Endometrium (tissue), 2 donors: ENCODE data around the gene KRT16.
"Not testable (repeated sequence)": the region's sequence is repeated elsewhere in the genome, so short reads cannot be mapped to it uniquely, and the experiment has no call there.

Source experiments
- FAIRE-seq: peaks from 2 replicates; lab custom pipeline; 2012; peaks lifted over from hg19 to GRCh38; lab: Jason Lieb, UNC
- donor health status: control.
- donor health status: control.

KRT16 gene

DNA sequence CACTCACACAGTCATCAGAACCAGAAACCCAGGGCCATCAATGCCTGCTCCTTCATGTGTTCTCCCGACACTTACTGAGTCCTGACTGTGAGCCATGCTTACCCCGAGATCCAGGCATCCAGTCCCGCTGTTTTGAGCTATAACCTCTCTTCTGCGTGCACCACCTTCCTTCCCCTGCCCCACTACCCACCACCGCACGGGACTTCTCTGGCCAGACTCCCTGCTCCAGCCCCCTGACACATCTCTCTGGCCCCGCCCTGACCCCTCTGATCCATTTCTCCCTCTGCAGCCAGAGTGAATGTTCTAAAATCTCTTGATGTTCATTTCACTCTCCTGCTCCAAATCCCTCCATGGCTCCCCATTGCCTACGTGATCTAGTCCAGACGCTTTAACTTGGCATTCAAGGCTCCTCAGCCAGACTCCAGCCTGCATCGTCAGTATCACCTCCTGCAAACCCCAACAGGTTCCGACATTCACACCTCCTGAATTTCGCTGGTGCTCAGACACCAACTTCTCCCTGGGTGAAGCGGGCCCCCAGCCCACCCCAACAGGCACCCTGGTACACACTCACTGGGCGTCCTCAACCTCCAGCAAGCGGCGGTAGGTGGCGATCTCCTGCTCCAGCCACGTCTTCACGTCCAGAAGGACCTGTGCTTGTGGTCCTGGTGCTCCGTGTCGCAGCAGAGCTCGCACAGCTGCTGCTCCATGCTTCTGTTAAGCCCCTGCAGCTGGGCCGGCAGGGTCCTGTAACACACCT lies 14.9 kb upstream of the KRT16 start:
- FAIRE-seq = no peak

DNA sequence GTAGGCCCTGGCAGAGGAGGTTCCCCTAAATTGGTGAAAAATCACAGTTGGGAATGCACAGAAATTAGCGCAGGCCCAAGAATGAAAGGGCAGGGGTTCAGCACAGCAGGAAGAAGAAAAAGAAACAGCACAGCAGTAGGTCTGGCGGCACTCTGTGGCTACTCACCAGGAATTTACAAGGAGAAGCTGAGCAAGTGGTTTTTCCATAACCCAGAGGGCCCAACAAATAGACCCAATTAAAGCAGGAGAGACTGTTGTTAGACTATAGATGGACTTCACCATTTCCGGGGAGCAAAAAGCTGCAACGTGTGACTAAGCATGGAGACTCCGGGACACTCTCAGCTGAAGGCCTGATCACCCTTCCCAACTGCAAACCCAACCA lies 14.3 kb upstream of the KRT16 start:
- FAIRE-seq = not testable (repeated sequence)

DNA sequence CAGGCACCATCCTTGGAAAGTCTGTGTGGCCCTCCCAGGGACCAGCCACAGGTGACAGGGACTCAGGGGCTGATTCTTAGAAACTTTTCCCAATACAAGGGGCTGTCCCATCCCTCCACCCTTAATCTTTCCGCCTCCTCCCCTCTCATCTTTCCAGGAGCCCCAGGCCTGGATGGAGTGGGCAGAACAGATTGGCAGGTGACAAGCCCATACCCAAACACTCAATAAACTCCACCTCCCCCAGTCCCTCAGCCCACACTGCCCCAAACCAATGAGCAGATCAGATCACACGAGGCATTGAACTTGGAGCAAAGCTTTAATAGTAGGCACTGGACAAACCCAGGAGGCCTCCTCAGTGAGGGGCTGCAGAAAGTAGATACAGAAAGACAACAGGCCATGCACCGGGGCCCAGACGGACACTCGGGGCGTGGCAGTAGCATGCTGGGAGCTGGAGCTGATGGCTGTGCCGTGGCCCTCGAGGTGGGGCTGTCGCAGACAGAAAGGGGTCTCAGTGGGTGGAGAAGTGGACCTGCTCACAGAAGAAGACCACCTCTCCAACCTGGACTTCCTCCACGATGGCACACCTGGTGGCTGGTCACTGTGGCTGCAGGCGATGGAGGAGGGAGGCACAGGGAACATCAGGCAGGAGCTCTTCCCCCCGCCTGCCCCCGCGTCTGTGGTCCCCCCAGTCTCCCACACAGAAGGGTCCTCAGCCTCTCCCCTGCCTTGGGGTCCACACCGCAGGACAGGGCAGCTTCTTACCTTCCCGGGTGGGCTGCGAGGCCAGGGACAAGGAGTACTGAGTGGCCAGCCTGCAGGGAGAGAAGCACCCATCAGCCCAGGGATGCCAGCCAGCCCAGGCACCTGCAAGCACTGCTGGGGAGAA lies 13.7 kb upstream of the KRT16 start:
- FAIRE-seq = not testable (repeated sequence)

DNA sequence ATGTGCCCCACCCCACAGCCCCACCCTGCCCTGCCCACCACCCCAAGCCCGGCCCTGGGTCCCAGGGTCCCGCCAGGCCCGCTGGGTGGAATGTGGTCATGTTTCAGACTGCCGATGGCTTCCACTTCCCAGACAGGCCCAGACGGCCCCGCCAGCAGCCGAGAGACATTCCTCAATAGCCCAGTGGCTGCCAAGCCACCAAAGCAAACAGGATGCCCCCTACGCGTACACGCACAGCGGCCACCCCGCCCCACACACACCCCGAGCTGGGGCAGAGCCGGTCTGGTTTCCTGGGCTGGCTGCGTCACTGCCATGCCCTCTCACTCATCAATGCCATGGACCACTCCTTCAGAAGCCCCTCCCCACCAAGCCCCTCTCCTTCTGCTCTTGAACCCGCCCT lies 13.0 kb upstream of the KRT16 start:
- FAIRE-seq = no peak

DNA sequence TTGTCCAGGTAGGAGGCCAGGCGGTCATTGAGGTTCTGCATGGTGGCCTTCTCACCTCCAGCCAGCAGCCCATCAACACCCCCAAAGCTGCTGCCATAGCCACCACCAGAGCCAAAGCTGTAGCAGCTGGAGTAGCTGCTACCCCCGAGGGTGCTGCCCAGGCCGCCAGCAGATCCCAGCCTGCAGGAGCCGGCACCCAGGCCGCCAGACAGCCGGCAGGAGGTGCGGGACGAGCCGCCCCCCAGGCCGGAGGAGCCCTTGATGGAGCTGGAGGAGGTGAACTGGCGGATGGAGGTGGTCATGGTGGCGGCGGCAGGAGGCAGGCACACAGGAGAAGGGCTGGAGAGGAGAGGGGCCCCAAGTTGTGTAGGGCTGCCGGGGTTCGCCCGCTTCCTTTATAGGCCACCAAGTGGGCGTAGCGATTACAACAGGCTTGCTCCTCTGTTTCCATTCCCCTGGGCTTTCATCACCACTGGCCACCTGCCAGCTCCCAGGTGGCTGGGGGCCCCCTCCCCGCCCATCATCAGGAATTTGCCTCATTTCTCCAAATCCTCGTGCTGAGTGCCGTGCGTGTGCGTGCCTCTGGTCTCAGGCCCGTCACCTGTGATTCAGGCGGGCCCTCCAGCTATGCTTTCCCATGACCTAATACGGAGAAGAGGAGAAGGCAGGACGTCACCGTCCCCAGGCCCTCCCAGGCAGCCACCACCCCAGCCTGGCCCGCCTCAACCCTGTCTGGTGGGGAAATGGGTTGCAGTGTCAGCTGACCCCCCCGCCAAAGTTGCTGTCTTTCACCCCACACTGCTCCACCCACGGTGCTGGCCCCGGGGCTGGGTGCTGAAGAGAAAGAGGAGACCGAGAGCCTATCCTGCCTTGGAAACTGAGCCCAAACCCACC lies 11.9 kb upstream of the KRT16 start, which contains the start of gene KRT17:
Gene KRT17, minus strand, starts transcription at position 368 of the 894 bp plus-strand sequence. Its CDS starts 66 bp downstream, at position 302.
- no peak for FAIRE-seq

DNA sequence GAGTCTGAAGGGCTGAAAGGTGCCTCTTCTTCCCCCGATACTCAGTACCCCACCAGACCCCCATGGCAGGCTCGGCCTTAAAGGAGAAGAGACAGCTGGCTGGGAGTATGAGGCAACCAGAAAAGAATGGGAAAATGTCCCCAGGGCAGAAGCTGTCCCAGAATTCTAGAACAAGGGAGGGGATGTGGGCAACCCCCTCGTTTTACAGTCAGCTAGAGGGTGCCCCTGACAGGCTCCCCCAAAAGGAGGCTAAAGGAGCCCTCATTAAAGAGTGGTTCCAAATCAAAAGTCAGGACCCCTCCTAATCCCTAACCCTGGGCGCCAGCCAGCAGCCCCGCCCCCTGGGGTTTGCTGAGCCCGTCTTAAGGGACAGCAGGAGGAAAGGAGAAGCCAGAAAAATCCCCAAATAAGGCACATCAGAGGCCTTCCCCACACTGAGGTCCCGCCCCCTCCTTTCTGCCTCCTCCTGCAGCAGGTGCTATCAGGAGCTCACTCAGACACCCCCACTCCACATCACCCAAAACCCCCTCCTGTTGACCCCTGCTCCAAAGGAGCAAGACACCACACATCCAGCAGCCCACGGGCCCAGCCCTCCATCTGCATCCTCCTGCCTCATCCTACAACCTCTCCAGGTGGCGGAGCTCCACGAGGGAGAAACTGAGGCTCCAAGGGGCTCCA lies 10.8 kb upstream of the KRT16 start:
- FAIRE-seq = not testable (repeated sequence)

DNA sequence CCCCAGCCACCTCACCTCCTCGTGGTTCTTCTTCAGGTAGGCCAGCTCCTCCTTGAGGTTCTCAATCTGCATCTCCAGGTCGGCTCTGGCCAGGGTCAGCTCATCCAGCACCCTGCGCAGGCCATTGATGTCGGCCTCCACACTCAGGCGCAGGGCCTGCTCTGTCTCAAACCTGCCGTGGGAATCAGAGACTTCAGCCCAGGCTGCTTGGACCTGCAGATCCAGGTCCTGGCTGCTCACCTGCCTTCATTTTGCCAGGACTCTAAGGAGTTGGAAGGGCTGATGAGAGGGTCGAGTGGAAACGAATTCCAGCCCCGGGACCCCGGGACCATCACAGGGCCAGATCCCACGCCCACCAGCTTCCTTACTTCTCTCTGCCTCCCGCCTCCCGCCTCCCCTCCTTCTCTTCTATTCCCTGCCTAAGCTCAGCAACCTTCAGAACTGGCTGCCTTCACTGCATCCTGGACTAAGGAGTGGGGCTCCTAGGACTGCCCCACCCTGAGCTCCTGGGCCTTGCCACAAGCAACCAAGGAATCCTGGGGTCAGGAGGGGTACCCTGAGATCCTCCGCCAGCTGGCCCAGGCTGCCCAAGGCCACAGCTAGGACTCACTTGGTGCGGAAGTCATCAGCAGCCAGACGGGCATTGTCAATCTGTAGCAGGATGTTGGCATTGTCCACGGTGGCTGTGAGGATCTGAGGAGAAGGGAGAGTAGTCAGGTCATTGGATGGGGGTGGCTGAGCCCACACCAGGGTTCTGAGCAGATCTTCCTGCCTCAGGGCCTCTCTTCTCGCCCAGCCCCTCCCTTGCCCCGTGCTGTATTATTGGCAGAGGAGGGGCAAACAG lies 10.0 kb upstream of the KRT16 start:
- not testable (repeated sequence) for FAIRE-seq

DNA sequence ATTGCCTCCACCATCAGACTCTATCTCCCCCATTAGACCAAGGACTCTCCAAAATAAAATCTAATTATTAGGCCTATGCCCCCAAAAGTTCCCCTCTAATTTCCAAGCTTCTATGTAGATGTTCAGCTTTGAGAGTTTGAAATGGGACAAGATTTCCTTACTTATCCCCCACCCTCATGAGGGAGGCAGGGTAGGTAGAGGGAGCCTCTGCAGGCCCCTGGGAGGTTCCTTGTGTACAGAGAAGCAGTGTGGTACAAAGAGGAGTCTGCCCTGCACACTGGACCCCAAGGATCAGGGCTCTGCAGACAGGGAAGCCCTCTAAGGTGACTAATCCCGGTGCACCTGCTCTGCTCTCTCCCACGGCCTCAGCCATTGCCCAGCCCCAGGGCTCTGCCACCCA lies 9.3 kb upstream of the KRT16 start:
- no peak for FAIRE-seq

DNA sequence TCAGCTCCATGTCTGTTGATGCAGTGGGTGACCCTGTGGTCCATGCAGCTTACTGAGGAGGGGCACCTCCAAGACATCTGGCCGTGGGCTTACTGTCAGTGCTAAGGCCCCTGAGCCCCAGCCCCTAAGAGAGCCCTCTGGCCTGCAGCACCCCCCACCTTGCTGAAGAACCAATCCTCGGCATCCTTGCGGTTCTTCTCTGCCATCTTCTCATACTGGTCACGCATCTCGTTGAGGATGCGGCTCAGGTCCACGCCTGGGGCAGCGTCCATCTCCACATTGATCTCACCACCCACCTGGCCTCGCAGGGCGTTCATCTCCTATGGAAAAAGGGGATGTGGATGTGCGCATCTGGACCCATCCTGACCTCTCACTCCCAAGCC lies 8.9 kb upstream of the KRT16 start:
- FAIRE-seq = not testable (repeated sequence)

DNA sequence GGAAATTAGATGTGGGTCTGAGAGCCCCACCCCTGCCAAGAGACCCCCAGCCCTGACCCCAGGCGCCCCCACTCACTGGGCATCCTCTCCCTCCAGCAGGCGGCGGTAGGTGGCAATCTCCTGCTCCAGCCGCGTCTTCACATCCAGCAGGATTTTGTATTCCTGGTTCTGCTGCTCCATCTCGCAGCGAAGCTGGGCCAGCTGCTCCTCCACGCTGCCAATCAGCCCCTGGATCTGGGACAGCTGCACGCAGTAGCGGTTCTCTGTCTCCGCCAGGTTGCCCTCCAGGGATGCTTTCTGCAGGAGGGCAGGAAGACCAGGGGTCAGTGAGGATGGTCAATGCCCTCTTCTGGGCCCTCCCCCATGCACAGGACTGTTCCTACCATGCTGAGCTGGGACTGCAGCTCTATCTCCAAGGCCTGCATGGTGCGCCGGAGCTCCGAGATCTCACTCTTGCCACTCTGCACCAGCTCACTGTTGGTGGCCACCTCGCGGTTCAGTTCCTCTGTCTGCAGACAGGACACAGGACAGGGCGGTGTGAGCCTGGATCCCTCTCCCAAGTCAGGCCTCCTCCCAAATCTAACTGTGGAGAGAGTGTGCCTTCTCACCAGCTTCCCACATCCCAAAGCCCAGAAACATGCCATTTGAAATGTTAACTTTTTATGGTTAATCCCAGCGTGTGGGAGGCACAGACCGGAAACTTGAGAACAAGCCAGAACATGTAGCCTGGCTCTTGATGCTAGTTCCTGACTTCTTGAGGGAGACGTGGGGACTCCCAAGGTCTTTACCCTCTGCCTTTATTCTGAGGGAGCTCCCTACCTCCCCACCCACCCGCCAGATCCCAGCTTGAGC lies 8.2 kb upstream of the KRT16 start:
- FAIRE-seq = no peak

DNA sequence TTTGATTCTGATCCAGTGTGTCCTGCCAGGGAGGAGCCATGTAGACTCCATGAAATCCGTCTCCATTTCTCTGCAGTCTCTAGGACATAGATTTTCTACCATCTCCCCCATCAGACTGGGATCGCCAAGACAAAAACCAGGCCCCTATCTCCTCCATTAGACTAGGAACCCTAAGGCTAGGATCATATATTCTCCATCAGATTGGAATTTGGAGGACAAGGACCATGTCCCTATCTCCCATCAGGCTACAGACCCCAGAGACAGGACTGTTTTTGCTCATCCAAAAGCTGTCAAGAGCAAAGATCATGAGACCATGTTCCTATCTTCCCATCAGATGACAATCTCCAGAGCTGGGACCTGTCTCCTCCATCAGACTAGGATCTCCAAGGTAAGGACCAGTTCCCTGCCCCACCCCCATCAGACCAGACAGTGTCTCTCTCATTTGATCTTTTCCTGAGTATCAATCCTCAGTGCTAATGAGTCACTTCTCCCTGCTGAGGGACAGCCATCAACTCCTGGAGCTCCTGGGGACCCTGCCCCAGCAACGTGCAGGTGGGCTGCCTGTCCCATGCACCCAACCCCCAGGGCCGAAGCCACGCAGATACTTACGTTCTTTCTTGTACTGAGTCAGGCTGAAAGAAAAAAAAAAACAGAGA lies 7.5 kb upstream of the KRT16 start:
- FAIRE-seq = not testable (repeated sequence)

DNA sequence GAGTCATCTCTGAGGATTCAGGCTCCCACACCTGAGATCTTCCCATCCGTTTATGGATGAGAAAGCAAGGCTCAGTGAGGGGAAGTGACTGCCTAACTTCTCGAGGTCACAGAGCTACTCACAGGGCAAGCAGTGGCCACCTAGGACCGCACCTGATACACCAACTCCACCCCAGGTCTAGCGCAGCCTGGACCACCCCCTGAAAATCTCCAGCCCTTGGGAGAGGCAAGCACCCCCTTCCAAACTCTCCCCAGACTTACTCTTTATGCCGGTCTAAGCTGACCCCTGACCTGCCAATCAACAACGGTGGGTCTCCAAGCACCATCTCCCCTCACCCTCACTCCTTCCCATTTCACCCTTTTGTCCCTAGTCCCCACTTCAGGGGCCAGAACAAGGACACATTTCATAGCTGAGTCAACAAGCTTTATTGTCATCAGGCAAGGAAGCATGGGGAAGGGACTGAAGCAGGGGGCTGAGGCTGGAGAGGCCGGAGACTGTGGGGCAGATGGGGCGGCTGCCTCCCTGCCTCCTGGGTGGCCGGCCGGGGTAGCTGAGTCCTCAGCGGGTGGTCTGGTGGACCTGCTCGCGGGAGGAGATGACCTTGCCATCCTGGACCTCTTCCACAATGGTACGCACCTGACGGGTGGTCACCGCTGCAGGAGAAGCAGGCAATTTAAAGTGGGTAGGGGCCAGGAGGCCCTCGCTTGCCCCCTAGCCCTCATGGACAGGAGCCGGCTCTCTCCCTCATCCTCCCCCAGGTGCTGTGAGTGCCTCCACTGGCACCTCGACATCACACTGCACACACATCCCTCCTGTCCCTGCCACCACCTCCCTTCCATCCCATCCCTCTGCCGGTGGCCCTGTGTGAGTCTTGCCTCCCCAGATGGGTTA lies 6.7 kb upstream of the KRT16 start:
- no peak for FAIRE-seq

DNA sequence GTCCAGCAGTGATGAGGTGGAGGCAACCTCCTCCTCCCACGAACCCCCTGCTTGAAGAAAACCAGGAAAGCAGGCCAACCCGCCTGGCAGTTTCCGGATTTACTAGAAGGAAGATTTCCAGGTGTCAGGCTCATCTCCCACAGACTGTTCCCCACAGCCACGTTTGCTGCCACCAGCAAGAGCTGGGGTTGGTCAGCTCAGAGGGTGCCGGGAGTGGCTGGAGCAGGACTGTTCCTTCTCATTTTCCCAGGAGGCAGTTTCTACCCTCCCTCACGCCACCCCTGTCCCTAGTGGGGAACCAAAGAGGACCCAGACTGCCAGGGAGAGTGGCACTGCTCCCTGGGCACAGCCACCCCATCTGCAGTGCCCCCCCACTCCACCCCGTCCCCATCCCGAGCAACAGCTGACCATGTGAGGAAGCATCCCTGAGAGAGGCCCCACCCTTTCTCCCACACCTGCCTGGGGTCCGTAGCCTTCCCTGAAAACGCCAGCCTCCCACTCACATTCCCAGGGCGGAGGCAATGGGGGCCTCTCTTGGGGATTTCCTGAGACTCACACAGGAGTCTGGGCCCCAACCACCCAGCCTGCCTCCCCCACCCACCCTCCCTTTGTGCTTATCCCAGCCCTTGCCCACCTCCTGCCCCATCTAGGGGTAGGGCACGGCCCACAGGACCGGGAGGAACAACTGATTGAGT lies 5.9 kb upstream of the KRT16 start:
- FAIRE-seq = no peak

DNA sequence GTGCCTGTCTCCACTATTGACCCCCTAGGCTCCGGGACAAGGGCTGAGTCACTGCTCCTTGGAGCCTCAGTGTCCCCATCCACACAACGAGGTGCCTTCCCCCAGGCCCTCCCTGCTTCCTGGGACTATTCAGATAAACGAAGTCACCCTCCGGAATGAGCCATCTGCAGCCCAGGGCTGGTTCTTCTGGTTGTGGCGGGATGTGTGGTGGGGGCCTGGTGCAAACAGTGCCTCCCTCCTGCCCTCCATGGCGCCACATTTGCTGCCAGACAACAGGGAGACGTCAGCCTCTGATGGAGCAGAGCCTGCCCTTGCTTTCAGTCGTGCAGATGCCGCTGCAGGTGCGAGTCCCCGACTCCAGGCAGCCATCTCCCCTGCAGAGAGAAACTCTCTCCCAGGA lies 5.1 kb upstream of the KRT16 start:
- no peak for FAIRE-seq

DNA sequence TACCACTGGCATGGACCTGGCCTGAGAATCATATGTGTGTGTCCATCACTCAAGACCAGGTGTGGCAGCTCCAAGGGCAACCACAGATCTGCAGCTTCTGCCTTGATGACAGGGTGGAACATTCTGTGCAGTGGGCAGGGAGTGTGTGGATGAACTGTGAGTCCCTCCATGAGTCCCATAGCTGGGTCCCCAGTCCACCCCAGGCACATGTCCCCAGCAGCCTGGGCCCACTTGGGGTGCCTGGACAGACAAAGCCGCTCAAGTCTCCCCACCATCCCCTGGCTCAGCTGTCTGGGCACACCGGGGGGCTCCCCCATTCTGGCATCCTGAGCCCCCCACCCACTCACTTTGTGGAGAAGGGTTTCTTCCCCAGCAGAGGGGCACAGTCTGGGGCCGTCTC lies 4.6 kb upstream of the KRT16 start:
- no peak for FAIRE-seq

DNA sequence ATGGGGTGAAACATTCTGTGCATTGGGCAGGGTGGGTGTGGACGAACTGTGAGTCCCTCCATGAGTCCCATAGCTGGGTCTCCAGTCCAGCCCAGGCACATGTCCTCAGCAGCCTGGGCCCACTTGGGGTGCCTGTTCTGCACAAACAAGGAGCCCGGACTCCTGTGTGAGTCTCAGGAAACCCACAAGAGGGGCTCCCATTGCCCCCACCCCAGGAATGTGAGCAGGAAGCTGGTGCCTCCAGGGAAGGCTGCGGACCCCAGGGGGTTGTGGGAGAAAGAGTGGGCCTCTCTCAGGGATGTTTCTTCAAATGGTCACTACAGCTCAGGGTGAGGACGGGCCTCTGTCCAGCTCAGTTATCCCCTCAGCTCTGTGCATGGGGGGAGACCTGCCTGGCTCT lies 3.9 kb upstream of the KRT16 start:
- FAIRE-seq = not testable (repeated sequence)

DNA sequence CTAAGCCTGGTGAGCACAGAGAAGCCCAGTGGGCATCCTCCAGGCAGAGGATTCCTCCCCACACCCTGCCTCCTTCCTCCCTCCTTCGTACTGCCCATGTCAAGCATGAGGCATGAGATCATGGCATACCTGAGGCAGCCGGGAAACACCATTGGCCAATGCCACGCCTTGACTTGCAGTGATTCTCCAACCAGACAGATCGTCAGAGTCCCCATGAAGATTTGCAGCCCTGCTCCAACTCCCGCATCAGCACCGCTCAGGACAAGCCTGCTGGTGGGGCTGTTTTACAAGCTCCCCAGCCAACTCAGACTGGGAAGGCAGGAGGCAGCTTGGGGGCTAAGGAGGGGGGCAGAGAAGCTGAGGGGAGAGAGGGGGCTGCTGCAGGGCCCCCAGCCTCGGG lies 2.9 kb upstream of the KRT16 start:
- FAIRE-seq = no peak

DNA sequence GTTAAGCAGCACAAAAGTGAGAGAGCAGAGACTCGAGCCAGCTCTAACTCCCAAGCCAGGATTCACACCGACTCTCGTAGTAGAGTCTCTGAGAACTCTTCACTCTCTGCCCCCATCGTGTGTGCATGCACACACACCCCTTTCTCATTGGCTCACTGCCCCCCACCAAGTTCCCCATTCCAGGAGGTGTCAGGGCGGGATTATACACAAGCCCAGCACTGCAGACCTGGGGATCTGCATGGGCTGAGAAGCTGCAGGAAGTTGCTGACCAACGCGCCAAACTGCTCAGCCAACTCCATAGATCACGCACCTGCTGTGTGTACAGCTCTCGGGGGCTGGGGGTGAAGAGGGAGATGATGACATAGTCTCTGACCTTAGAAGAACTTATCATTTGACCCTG lies 2.2 kb upstream of the KRT16 start:
- not testable (repeated sequence) for FAIRE-seq
